ENCODE measurements around the gene RPGR. TPM values are rescaled to one million over a fixed set of nuclear protein-coding genes. Genes with fewer than 3 reads are reported as not detected.

The RPGR gene
- total and polyA plus RNA-seq, 9 of the 15 experiments (the other 6 are each of a cell fraction or from before 2014, with no cell fraction given): 2.1 to 7.9 (median 5.7) TPM

- Histone ChIP-seq H3K27me3 (ENCODE audit: control insufficient read depth in 2 of 2, insufficient read depth in 2 of 2, low read length in 2 of 2) (no peaks in the 10 kb centered on the region), H3K36me3 (ENCODE audit: control insufficient read depth, insufficient read depth, low read length) (no peaks in the 10 kb centered on the region), H3K4me2 (ENCODE audit: insufficient read depth, low read length) (no peak overlapping the region), H2AFZ (ENCODE audit: low read depth, low read length) (no peak overlapping the region), H3K79me2 (ENCODE audit: control insufficient read depth, insufficient read depth, low read length) (no peaks in the 10 kb centered on the region), H3K9ac (ENCODE audit: insufficient read depth in 1 of 2, low read depth in 2 of 2, low read length in 2 of 2) (no peak overlapping the region), H3K27ac (ENCODE audit: extremely low read depth, low read depth, low read length) (no peak overlapping the region), H3K4me3 (no peak overlapping the region), H3K4me1 (replicated peaks in 1 of 2; ENCODE audit: control insufficient read depth in 2 of 2, insufficient read depth in 2 of 2, low read length in 2 of 2) (no peaks in the 10 kb centered on the region), H4K20me1 (replicated peaks; ENCODE audit: control insufficient read depth, insufficient read depth, low read length) (no peaks in the 10 kb centered on the region), H3K9me1 (ENCODE audit: control insufficient read depth, insufficient read depth, low read length) (no peaks in the 10 kb centered on the region), H3K9me3 (replicated peaks; ENCODE audit: control insufficient read depth, insufficient read depth, low read depth, low read length) (no peaks in the 10 kb centered on the region)
- CTCF ChIA-PET (ENCODE audit: low intra/inter-chr PET ratio): no interaction called here
- in situ Hi-C loops (cut with MboI) (no loop called here), intact Hi-C loops (cut with micrococcal nuclease) (no loop called here)
- no TSS peak for BruUV-seq (replicated peaks)
- TF ChIP-seq ZC3H8 (IDR thresholded peaks at IDR 0.05) (no peak), ZNF280B (CRISPR knock-in tag; IDR thresholded peaks at IDR 0.05) (no peak), SAFB2 (IDR thresholded peaks at IDR 0.05; ENCODE audit: borderline replicate concordance, low read depth, low read length, severe bottlenecking) (no peak), MED1 (CRISPR knock-in tag; IDR thresholded peaks at IDR 0.05; ENCODE audit: borderline replicate concordance) (no peak), TCF3 (CRISPR knock-in tag; IDR thresholded peaks at IDR 0.05) (no peak), SRSF1 (IDR thresholded peaks at IDR 0.05; ENCODE audit: low read depth, low read length) (no peak), GTF3C2 (IDR thresholded peaks at IDR 0.05; ENCODE audit: borderline replicate concordance, extremely low read depth, insufficient read length) (no peak), SMAD4 (CRISPR knock-in tag; conservative IDR thresholded peaks at IDR 0.05) (no peak)
- FAIRE-seq (no peak), ATAC-seq (no peak), DNase-seq (ENCODE audit: extremely low read depth in 1 of 4, low spot score in 3 of 4) (no peak)
- POLR2A ChIA-PET: no interaction called here
Observed at GRCh38 chrX:38363046-38363445, 35.7 kb upstream of the RPGR start.
